K562 (cell line): ENCODE data around the gene CDCA5. TPM values are rescaled to one million over a fixed set of nuclear protein-coding genes. Genes with fewer than 3 reads are reported as not detected.

Experiments used
- BCLAF1 ChIP-seq, 2 experiments: fragments of 450-650 bp in 1 of 2; IDR thresholded peaks; 2 replicates each; pipeline ENCODE4 v1.6.1; 2011 to 2017; ENCODE audit warnings: low read depth in 2 of 2, antibody characterized with exemption in 1 of 2, borderline replicate concordance in 1 of 2, low read length in 1 of 2, mild to moderate bottlenecking in 1 of 2, mixed read lengths in 1 of 2; ENCODE audit not compliant: control insufficient read depth in 1 of 2
- CTCFL ChIP-seq: IDR thresholded peaks from 2 replicates; pipeline ENCODE4 v1.6.1; 2011; ENCODE audit warnings: borderline replicate concordance, low read depth, mild to moderate bottlenecking, moderate library complexity, low read length; ENCODE audit not compliant: insufficient read depth, poor library complexity, severe bottlenecking
- DPF2 ChIP-seq: fragments of 450-650 bp; IDR thresholded peaks from 2 replicates; pipeline ENCODE4 v1.6.1; 2016
- ETV5 ChIP-seq: sonication (generic); formaldehyde crosslinking; IDR thresholded peaks from 2 replicates; pipeline ENCODE4 v1.4.0; 2020; ENCODE audit warnings: low read depth, mild to moderate bottlenecking, missing genetic modification reagents
- GATAD2B ChIP-seq: fragments of 450-650 bp; IDR thresholded peaks from 2 replicates; pipeline ENCODE4 v1.6.1; 2017; ENCODE audit warnings: mild to moderate bottlenecking, borderline replicate concordance
- HNRNPL ChIP-seq: fragments of 200-400 bp; formaldehyde crosslinking; IDR thresholded peaks from 2 replicates; pipeline ENCODE4 v1.6.1; 2017; ENCODE audit warnings: low read depth, mild to moderate bottlenecking, low read length
- MTA2 ChIP-seq: fragments of 450-650 bp; IDR thresholded peaks from 2 replicates; pipeline ENCODE4 v1.6.1; 2016; ENCODE audit warnings: low read depth
- MYBL2 ChIP-seq, 2 experiments: fragments of 450-650 bp in 1 of 2; sonication (generic) in 1 of 2; formaldehyde crosslinking in 1 of 2; IDR thresholded peaks; 2 replicates each; pipeline versions ENCODE4 v1.6.1 to v1.8.1; 2017 to 2022; ENCODE audit warnings: borderline replicate concordance in 1 of 2, inconsistent platforms in 1 of 2, low read depth in 1 of 2, mild to moderate bottlenecking in 1 of 2, missing genetic modification reagents in 1 of 2, moderate library complexity in 1 of 2
- MYNN ChIP-seq, 2 experiments: sonication (generic); formaldehyde crosslinking in 1 of 2; IDR thresholded peaks; 2 replicates each; pipeline versions ENCODE4 v1.5.0 to v1.6.1; 2016 to 2020; ENCODE audit warnings: antibody characterized with exemption in 1 of 2, missing genetic modification reagents in 1 of 2
- TBP ChIP-seq: optimal IDR thresholded peaks from 2 replicates; pipeline ENCODE3; 2011; ENCODE audit warnings: low read depth, low read length, improper control_type of control experiment
- ZKSCAN8 ChIP-seq: fragments of 200-800 bp; sonication (Bioruptor generic); IDR thresholded peaks from 2 replicates; pipeline ENCODE4 v1.6.1; 2016; ENCODE audit warnings: missing genetic modification characterization, missing compliant biosample characterization
- ZNF407 ChIP-seq: fragments of 450-650 bp; IDR thresholded peaks from 2 replicates; pipeline ENCODE4 v1.6.1; 2016; ENCODE audit warnings: low read depth
- polyA plus RNA-seq, 8 experiments: library from polyadenylated mRNA; depleted of rRNA in 4 of 8; stranded (reverse) in 5 of 8; unstranded in 3 of 8; fragments of >200 nt; fragmentation: Nextera tagmentation in 2 of 8; fragmentation: Illumina TruSeq in 1 of 8; extraction: Ambion mirVana in 2 of 8; extraction: Trizol in 1 of 8; gene quantifications; 2 replicates each; pipeline versions ENCODE4 v1.2.1 to v1.2.3, GENCODE V29; 2011 to 2014; ENCODE audit warnings: inconsistent platforms in 1 of 8, missing spikeins in 1 of 8
- total RNA-seq, 7 experiments: library from RNA; depleted of rRNA in 6 of 7; stranded (reverse); fragments of >200 nt in 6 of 7; fragmentation: Illumina TruSeq in 2 of 7; extraction: Trizol in 2 of 7; gene quantifications; 2 replicates each; pipeline versions ENCODE4 v1.2.1 to v1.2.3, GENCODE V29; 2011 to 2021; ENCODE audit warnings: low replicate concordance in 1 of 7

CDCA5 gene
- total and polyA plus RNA-seq, 9 of the 15 experiments (the other 6 are each of a cell fraction or from before 2014, with no cell fraction given) = 18.9 to 94.3 (median 64.6) TPM

- TF ChIP-seq CTCFL = peak; percentile 96
- peak; percentile 100 for TF ChIP-seq GATAD2B
- 0 out of 2 replicates have a peak, but pooled peaks have one; percentile 18 for TF ChIP-seq MTA2
- TF ChIP-seq DPF2 = no peak
- TF ChIP-seq HNRNPL = peak; percentile 79; the same call in 1 of the 2 replicates
- 0 out of 4 replicates have a peak, but pooled peaks of 1 of the 2 experiments have one; percentile 24 for TF ChIP-seq BCLAF1 (IDR thresholded peaks at IDR 0.05; ENCODE audit: borderline replicate concordance in 1 of 2, control insufficient read depth in 1 of 2, low read depth in 2 of 2, low read length in 1 of 2)
- TF ChIP-seq ZKSCAN8 = no peak
- TF ChIP-seq ZNF407 = no peak
- peak; percentile 64 for TF ChIP-seq ETV5 (CRISPR knock-in tag)
- no peak for TF ChIP-seq MYBL2 (IDR thresholded peaks at IDR 0.05; ENCODE audit: low read depth)
- TF ChIP-seq MYBL2 (CRISPR knock-in tag; IDR thresholded peaks at IDR 0.05; ENCODE audit: borderline replicate concordance) = no peak
- peak; percentile 11 for TF ChIP-seq TBP
- no peak for TF ChIP-seq MYNN (IDR thresholded peaks at IDR 0.05)
- no peak for TF ChIP-seq MYNN (CRISPR knock-in tag; IDR thresholded peaks at IDR 0.05)
These were observed 28.9 kb upstream of the CDCA5 start (continued) for GRCh38 chr11:65112546-65113360.
